HCEC 1CT (cell line): ENCODE measurements around the gene CFAP57.

ENCODE experiments used
- DNase-seq: peaks from one replicate; pipeline ENCODE4 v3.0.0-alpha.2; 2017

The CFAP57 gene

GRCh38 chr1:43256675-43257570 is 84.8 kb downstream of the CFAP57 start:
- DNase-seq = no peak

DNA sequence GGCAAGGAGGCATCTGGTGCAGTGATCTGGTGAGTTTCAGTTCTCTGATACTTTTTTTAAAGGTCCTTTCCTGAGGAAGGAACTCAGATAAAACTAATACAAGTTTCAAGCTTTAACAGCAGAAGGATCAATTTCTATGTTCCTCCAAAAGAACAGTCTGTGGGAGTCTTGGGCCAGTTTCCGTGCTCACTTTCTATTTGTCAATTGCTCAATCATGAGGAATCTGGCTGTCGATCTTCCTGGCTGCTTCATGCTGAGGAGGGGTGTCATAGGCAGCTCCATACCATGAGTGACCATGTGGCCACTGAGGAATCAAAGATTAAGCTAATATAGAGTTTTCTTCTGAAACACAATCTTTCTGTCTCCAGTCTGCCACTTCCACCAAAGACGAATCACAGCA is 86.2 kb downstream of the CFAP57 start:
- DNase-seq = no peak

DNA sequence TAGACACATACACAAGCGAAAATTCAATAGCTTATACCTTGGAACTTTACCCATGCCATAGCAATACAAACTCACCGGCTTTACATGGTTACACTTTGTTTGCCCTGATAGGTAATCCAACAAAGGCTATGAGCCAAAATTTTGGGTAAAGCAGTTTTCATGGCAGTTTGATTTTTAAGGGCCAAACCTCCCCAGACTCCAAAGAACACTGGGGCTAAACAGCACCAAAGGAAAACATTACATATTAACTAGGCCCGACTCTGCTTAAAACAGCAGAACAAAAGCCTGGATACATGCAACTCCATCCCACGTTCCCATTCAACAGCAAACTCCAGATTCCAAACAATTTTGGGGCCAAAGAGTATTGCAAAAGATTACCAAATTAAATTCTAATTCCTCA is 93.3 kb downstream of the CFAP57 start:
- DNase-seq = no peak

DNA sequence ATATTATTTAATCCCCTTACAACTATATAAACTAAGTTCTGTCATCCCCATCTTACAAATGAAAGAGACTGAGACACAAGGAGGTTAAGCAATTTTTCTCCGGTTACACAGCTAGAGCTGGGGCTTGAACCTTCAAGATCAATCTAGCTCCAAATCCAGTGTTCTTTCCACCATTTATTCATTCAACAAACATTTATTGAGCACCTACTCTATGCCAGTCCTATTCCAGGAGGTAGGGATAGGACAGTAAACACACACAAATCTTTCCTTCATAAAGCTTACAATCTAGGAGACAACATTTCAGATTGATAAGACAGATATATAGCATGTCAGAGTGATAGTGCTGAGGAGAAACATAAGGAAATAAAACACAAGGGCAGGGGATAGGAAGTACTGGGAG is 94.8 kb downstream of the CFAP57 start:
- DNase-seq = no peak

DNA sequence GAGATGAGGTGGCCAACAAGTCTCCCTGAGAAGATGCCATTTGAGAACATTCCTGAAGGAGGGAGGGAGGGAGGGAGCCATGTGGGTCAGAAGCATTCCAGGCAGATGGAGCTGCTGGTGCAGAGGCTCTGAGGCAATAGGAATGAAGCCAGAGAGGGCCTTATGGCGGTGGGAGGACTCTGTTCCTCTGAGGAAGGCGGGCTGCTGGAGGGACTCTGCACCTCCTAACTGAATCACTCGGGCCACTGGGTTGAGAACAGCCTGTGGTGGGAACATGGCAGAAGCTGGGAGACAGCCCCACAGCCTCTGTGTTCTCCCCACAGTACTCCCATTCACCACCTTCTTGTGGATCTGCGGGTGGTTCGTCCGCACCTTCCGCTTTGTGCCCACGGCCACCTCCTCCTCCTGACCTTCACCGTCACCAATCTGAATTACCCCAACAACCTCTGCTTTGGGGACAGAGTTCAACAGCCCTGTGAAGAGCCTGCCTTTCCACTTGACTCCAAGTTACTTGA is 95.2 kb downstream of the CFAP57 start:
- DNase-seq = peak; percentile 55

- no peak for DNase-seq
These were observed 95.8 kb downstream of the CFAP57 start for GRCh38 chr1:43267818-43268425.

DNA sequence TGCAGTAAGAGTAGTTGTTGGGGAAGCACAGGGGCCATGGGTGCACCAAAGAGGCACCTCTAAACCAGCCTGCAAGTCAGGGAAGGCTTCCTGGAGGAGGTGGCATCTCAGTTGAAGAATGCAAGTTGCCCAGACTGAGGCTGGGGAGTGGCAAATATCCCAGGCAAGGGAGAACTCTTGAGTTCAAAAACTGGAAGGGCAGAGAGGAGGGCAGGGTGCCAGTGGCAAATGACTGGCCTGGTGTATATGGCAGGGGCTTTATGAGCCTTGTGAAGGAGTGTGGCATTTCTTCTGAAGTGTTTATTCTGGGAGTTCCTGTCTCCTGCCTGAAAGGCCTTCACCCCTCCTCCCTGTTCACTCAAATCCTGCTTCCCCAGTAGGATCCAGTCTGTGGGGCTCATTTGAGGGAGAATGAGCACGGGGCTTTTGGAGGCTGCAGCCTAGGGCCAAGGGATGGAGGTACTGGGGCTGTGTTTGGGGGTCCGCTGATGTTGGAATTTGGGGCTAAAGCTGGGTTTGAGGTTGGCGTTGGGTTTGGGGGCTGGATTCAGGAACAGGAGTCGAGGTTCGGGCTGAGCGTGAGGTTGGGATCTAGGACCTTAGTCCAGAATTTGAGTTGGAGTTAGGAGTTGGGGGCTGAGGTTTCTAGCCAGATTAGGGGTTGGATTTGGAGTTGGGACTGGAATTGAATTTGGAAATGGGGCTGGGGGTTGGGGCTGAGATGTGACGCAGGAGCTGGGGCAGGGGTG is 97.7 kb downstream of the CFAP57 start, which contains the start of gene TMEM125:
TSS of gene TMEM125 (plus strand) at position 357 of the 749 bp plus-strand sequence. CDS start 2,740 bp downstream, outside the sequence.
- no peak for DNase-seq

GRCh38 chr1:43270421-43271095 is 98.4 kb downstream of the CFAP57 start:
- DNase-seq = no peak

DNA sequence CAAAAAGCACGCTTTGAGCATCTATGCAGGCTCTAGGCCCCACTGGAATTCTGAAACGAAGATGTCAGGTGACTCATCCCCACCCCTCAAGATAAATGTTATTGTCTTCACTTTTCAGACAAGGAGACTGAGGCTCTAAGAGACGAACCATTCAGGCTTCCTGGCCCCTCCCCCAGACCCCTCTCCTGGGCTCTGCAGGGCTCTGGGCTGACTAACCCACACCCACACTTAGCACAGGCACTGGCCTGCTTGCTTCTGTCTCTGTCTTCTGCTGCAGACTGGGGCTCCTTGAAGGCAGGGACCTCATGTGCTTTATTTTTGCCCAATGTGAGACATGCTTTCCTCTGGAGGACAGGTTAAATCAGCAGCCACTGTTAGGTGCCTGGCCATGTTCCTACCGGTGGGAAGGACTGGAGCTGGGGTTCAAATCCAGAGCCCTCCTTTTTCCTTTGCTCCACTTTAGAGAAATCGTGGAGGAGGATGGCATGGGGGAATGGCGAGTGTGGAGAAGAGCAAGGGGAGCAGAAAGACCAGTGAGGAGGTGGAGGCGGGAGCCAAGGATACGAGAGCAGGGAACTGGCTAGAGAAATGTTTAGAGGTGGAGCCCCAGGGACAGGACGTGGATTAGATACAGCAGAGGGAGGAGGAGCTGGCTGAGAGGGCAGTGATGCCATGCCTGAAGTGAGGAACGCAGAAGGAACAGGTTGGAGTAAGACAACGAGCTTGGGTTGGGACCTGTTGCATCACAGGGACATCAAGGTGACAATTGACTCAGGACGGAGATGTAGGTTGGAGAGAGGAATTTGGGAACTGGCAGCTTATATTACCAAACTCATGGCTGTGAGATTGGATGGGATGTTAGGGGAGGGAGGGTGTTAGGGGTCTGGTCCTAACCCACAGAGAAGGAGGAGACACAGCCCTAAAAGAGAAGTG is 99.3 kb downstream of the CFAP57 start:
- DNase-seq = no peak

DNA sequence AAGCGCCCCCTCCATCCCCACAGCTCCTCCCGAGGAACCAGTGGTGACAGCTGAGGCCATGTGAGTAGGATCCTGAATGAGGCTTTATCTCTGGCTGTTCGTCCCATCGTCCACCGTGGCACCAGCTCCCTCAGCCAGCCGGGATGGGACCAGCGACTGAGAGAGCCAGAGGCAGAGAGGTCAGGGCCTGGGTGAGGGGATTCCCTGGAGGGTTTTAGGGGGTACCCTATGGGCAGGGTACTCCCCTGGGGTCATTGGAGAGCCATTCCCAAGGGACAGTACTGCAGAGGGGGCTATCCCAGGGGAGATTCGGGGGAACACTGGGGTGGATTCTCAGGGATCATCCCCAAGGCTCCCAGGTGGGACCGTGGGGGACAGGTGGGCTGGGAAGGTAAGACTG is 100.0 kb downstream of the CFAP57 start:
- DNase-seq = no peak

GRCh38 chr1:43272576-43273571 is 100.7 kb downstream of the CFAP57 start:
- DNase-seq = no peak

GRCh38 chr1:43273708-43274107 is 101.6 kb downstream of the CFAP57 start:
- DNase-seq = no peak

DNA sequence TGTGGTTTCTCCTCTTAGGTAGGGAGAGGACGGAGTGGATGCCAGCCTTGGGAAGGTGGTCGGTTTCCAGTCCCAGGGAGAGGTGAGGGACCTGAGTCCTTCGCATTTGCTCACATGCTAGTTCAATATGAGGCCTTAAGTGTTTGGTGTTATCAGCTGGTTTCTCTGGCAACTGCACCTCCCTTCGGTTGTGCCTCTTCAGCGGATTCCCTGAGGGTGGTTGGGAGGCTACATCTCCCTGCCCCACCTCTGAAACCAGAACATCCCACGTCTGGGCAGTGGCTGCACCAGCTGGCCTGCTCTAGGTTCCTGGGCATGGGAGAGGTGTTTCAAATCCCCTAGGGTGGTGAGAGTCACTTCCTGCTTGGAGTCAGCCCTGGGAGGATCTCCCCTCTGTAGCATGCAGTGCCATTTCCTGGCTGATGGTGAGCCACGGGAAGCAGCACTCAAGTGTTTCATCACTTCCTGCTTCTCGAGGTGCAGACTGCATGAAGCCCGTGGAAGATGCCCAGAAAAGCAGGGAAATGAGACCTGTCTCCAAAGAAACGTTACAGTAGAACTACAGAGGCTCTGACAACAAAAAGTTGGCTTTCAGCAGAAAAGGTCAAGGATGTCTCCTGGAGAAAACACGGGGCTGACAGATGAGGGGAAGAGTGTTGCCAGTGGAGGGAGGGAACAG is 102.1 kb downstream of the CFAP57 start:
- peak; percentile 32 for DNase-seq

DNA sequence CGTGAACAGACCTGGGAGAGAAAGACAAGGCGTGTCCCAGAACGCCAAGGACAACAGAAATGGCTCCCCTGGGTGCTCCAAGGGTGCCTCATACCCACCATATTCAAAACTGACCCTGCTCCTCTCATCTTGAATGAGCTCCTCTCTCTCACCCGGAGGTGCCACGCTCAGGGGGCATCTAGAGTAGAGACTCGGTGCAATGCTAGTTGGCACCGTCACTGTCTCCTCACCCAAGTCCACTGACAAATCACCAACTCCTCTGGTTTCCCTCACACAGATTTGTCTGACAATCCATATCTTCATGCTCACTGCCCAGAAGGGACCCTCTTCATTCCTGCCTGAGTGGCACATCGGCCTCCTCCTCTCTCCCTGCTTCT is 102.7 kb downstream of the CFAP57 start:
- DNase-seq = no peak

DNA sequence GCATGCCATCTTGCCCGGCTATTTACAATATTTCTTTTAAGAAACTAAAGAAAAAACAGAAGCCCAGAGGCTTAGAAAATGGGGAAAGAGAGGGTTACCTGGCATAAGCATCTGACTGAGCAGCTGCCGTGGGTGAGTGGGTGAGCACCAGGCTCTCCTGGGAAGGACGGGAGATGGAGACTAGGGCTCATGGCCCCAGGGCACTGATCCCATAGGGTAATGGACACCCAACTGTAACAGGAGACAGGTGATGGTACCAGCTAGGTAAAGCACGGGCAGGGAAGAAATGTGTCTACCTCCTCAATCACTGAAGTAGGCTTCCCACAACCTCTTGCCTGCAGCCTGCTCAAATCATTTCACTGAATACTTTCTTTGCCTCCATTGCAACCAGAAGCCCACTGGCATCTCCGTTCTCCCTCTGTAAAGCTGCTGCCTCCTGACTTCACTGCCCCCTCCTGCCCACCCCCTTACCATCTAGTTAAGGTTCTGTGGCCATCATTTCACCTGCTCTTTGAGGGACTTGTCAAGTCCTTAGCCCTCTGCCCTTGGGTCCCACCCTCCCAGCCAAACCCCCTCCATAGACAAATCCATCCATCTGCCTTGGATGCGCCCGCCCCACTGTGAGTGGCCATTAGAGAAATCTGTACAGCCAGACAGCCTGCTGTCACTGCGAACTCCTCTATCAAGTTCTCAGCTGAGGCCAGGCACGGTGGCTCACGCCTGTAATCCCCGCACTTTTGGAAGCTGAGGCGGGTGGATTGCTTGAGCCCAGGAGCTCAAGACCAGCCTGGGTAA is 103.9 kb downstream of the CFAP57 start:
- no peak for DNase-seq

GRCh38 chr1:43276673-43277072 is 104.5 kb downstream of the CFAP57 start:
- no peak for DNase-seq

DNA sequence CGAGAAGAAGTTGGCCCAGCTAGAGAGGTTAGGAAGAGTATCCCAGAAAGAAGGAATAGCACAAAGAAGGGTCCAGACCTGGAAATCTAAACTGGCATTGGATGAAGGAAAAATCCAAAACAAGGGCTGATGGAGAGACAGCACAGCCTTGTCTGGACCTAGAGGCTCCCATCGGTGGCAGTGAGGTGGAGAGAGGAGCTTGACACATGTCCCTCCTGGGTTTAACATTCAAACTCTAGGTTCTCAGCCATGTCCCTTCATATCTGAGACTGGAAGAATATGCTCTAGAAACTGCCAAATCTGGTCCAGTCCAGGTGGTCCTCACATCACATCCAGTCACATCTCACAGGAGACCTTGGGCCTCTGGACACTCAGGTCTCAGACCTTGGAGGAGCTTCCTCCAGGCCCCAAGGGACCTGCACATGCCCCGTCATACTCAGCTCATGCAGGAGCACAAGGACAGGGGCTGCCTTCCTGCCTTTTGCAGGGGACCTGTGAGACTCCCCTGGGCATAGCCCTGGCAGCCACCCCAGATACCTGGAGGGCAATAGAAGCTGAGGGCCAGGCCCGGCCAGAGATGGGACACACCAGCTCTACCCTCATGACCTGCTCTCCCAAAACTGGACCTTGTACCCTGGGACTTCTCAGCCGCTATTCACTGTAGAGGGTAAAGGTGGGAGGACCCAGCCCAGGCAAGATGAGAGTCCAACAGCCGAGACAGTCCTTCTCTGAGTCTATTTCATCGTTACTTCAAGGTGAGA is 105.2 kb downstream of the CFAP57 start:
- DNase-seq = no peak

- DNase-seq = no peak
These were observed 107.0 kb downstream of the CFAP57 start for GRCh38 chr1:43279161-43279560.
